H9 (cell line): ENCODE results near the gene FABP3. TPM values are rescaled to one million over a fixed set of nuclear protein-coding genes. Genes with fewer than 3 reads are reported as not detected.

Experiments
- DNase-seq: peaks from one replicate; pipeline ENCODE4 v3.0.0-alpha.2; 2017
- H2AFZ ChIP-seq: one replicate; pipeline ENCODE4 v1.6.1; 2013; ENCODE audit warnings: mild to moderate bottlenecking, low read length, control low read depth, moderate library complexity
- H2AK5ac ChIP-seq: 2 replicates; pipeline ENCODE4 v1.6.1; 2013; ENCODE audit warnings: low read length, control low read depth, mixed read lengths; ENCODE audit not compliant: insufficient read length
- H2BK120ac ChIP-seq: one replicate; pipeline ENCODE4 v1.6.1; 2013; ENCODE audit warnings: low read depth, mild to moderate bottlenecking, low read length, control low read depth, inconsistent platforms; ENCODE audit not compliant: poor library complexity, severe bottlenecking
- H2BK12ac ChIP-seq: 2 replicates; pipeline ENCODE4 v1.6.1; 2013; ENCODE audit warnings: low read length, control low read depth, mixed read lengths, low read depth; ENCODE audit not compliant: insufficient read length
- H2BK15ac ChIP-seq: 2 replicates; pipeline ENCODE4 v1.6.1; 2013; ENCODE audit warnings: low read depth, low read length, control low read depth
- H2BK20ac ChIP-seq: one replicate; pipeline ENCODE4 v1.6.1; 2013; ENCODE audit warnings: low read depth, mild to moderate bottlenecking, low read length, control low read depth, inconsistent platforms; ENCODE audit not compliant: poor library complexity, severe bottlenecking
- H2BK5ac ChIP-seq: 2 replicates; pipeline ENCODE4 v1.6.1; 2013; ENCODE audit warnings: low read length, control low read depth, mixed read lengths; ENCODE audit not compliant: insufficient read length
- H3K14ac ChIP-seq: 2 replicates; pipeline ENCODE4 v1.6.1; 2013; ENCODE audit warnings: low read length, control low read depth; ENCODE audit not compliant: insufficient read depth
- H3K18ac ChIP-seq: 2 replicates; pipeline ENCODE4 v1.6.1; 2013; ENCODE audit warnings: low read depth, mild to moderate bottlenecking, mixed read lengths, low read length, control low read depth; ENCODE audit not compliant: insufficient read length
- H3K23ac ChIP-seq: 2 replicates; pipeline ENCODE4 v1.6.1; 2013; ENCODE audit warnings: low read length, control low read depth, mixed read lengths, low read depth; ENCODE audit not compliant: insufficient read length
- H3K23me2 ChIP-seq: 2 replicates; pipeline ENCODE4 v1.6.1; 2013; ENCODE audit warnings: low read depth, mild to moderate bottlenecking, mixed read lengths, low read length, control low read depth; ENCODE audit not compliant: insufficient read length, poor library complexity, severe bottlenecking
- H3K27ac ChIP-seq: 2 replicates; pipeline ENCODE4 v1.5.1; 2013; ENCODE audit warnings: low read length, control low read depth, mixed read lengths, low read depth; ENCODE audit not compliant: insufficient read length
- H3K27me3 ChIP-seq: 2 replicates; pipeline ENCODE4 v1.6.1; 2013; ENCODE audit warnings: low read length, control low read depth, inconsistent platforms; ENCODE audit not compliant: insufficient read depth
- H3K4ac ChIP-seq: 2 replicates; pipeline ENCODE4 v1.6.1; 2013; ENCODE audit warnings: low read depth, mild to moderate bottlenecking, control low read depth, inconsistent platforms, low read length, moderate library complexity
- H3K4me1 ChIP-seq: 2 replicates; pipeline ENCODE4 v1.6.1; 2013; ENCODE audit warnings: low read length, control low read depth, inconsistent platforms; ENCODE audit not compliant: insufficient read depth
- H3K4me2 ChIP-seq: 2 replicates; pipeline ENCODE4 v1.6.1; 2013; ENCODE audit warnings: low read length, control low read depth, mixed read lengths; ENCODE audit not compliant: insufficient read length, insufficient read depth
- H3K56ac ChIP-seq: 2 replicates; pipeline ENCODE4 v1.6.1; 2013; ENCODE audit warnings: low read depth, mild to moderate bottlenecking, mixed read lengths, low read length, control low read depth; ENCODE audit not compliant: insufficient read length
- H3K79me1 ChIP-seq: 2 replicates; pipeline ENCODE4 v1.6.1; 2013; ENCODE audit warnings: low read depth, mild to moderate bottlenecking, moderate library complexity, low read length, control low read depth, inconsistent platforms; ENCODE audit not compliant: insufficient read depth, poor library complexity, severe bottlenecking
- H3K79me2 ChIP-seq: 2 replicates; pipeline ENCODE4 v1.6.1; 2013; ENCODE audit warnings: low read length, control low read depth, inconsistent platforms; ENCODE audit not compliant: insufficient read depth
- H3K9ac ChIP-seq: 2 replicates; pipeline ENCODE4 v1.6.1; 2013; ENCODE audit warnings: low read length, control low read depth, mixed read lengths; ENCODE audit not compliant: insufficient read length; ENCODE audit errors: extremely low read depth
- H3K9me3 ChIP-seq: one replicate; pipeline ENCODE4 v1.6.1; 2013; ENCODE audit warnings: low read depth, low read length, inconsistent platforms; ENCODE audit not compliant: control insufficient read depth
- H3T11ph ChIP-seq: one replicate; pipeline ENCODE4 v1.6.1; 2013; ENCODE audit warnings: mild to moderate bottlenecking, low read length, control low read depth, inconsistent platforms
- H4K20me1 ChIP-seq: one replicate; pipeline ENCODE4 v1.6.1; 2013; ENCODE audit not compliant: control insufficient read depth, insufficient read length, insufficient read depth
- H4K5ac ChIP-seq: 2 replicates; pipeline ENCODE4 v1.6.1; 2013; ENCODE audit warnings: low read depth, mild to moderate bottlenecking, mixed read lengths, low read length, control low read depth; ENCODE audit not compliant: insufficient read length
- H4K8ac ChIP-seq: replicated peaks from 2 replicates; pipeline ENCODE4 v1.6.1; 2013; ENCODE audit warnings: low read length, control low read depth, mixed read lengths, low read depth; ENCODE audit not compliant: insufficient read length
- H4K91ac ChIP-seq: 2 replicates; pipeline ENCODE4 v1.6.1; 2013; ENCODE audit warnings: low read depth, mild to moderate bottlenecking, moderate library complexity, mixed read lengths, low read length, control low read depth; ENCODE audit not compliant: insufficient read length
- H3K27ac Mint-ChIP-seq, 3 experiments: 2 replicates in 2 of 3; 3 replicates in 1 of 3; pipeline ENCODE4 v1.8.0; 2020 to 2021; ENCODE audit warnings: mixed read lengths in 3 of 3, mild to moderate bottlenecking in 1 of 3, moderate library complexity in 1 of 3
- H3K27me3 Mint-ChIP-seq: 2 replicates; pipeline ENCODE4 v1.8.0; 2021; ENCODE audit warnings: low read depth, mild to moderate bottlenecking, moderate library complexity, mixed read lengths
- H3K36me3 Mint-ChIP-seq, 3 experiments: 2 replicates in 2 of 3; 3 replicates in 1 of 3; pipeline ENCODE4 v1.8.0; 2020 to 2021; ENCODE audit warnings: low read depth in 3 of 3, mixed read lengths in 3 of 3; ENCODE audit not compliant: insufficient read depth in 1 of 3
- H3K4me1 Mint-ChIP-seq, 2 experiments: 2 replicates each; pipeline ENCODE4 v1.8.0; 2020; ENCODE audit warnings: mixed read lengths in 2 of 2
- H3K4me3 Mint-ChIP-seq, 2 experiments: 2 replicates in 1 of 2; 3 replicates in 1 of 2; pipeline ENCODE4 v1.8.0; 2020 to 2021; ENCODE audit warnings: mild to moderate bottlenecking in 2 of 2, mixed read lengths in 2 of 2, moderate library complexity in 1 of 2
- H3K9me3 Mint-ChIP-seq, 2 experiments: 2 replicates in 1 of 2; 3 replicates in 1 of 2; pipeline ENCODE4 v1.8.0; 2020; ENCODE audit warnings: mild to moderate bottlenecking in 2 of 2, mixed read lengths in 2 of 2, moderate library complexity in 1 of 2
- WGBS: extraction: QIAGEN DNeasy Blood & Tissue Kit; methylation state at CpG from one replicate; pipeline ENCODE4 v1.1.7; 2013; ENCODE audit warnings: missing lambda C conversion rate, low lambda C conversion rate, mixed read lengths; ENCODE audit not compliant: insufficient read length; ENCODE audit errors: extremely low coverage; 5-methylcytosine and 5-hydroxymethylcytosine counted together
- total RNA-seq: library from RNA; stranded (reverse); gene quantifications from 2 replicates; pipeline ENCODE4 v1.2.1, GENCODE V29; 2021
- TF ChIP-seq, protein P1 (sequence below): fragments of 200-600 bp; sonication (generic); conservative IDR thresholded peaks from 3 replicates; pipeline ENCODE4 v1.8.0; 2021; ENCODE audit warnings: antibody characterized with exemption, mild to moderate bottlenecking

The FABP3 gene
- total RNA-seq, 1 experiment from 2014 or later, result 9.0 TPM

DNA sequence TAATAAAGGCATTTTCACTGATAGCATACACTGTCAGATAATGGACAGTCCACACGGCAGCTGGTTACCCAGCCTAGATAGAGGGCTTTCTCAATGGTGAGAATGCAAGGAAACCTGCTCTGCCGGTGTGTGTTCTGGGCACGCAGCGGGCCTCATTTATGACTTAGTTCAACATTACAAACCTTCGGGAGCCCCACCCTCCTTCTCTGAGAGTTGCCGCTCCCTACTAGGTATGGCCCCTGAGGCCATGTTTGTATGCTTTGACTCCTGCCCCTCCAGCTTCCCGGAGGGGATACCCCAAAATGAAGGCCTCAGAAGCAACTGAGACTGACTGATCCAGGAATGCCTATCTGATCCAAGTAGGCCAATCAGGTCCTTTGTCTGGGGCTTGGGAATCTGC lies 17.2 kb upstream of the FABP3 start:
- H4K20me1 ChIP-seq, result no peaks in the 10 kb centered on the region
- Mint-ChIP-seq H3K36me3 (no peaks in the 10 kb centered on the region), H3K9me3 (no peaks in the 10 kb centered on the region; a peak in 3 of 5 replicates), H3K27me3 (peaks cover 15% of the 10 kb centered on the region), H3K27ac (0 out of 7 replicates have a peak overlapping the region, but pooled peaks of 1 of the 3 experiments have one; percentile 38), H3K4me3 (no peak overlapping the region), H3K4me1 (peaks cover 9 to 20% of the 10 kb centered on the region in 2 experiments)
- H4K91ac ChIP-seq, result no peak overlapping the region
- WGBS, result no CpG with 5 or more reads among the region's 7 CpGs
- TF ChIP-seq, protein P1, sequence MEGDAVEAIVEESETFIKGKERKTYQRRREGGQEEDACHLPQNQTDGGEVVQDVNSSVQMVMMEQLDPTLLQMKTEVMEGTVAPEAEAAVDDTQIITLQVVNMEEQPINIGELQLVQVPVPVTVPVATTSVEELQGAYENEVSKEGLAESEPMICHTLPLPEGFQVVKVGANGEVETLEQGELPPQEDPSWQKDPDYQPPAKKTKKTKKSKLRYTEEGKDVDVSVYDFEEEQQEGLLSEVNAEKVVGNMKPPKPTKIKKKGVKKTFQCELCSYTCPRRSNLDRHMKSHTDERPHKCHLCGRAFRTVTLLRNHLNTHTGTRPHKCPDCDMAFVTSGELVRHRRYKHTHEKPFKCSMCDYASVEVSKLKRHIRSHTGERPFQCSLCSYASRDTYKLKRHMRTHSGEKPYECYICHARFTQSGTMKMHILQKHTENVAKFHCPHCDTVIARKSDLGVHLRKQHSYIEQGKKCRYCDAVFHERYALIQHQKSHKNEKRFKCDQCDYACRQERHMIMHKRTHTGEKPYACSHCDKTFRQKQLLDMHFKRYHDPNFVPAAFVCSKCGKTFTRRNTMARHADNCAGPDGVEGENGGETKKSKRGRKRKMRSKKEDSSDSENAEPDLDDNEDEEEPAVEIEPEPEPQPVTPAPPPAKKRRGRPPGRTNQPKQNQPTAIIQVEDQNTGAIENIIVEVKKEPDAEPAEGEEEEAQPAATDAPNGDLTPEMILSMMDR, result no peak
- no peak overlapping the region for H3K23ac ChIP-seq
- H4K5ac ChIP-seq, result no peak overlapping the region
- no peak for DNase-seq
- H3K4me1 ChIP-seq, result no peaks in the 10 kb centered on the region
- H3K27ac ChIP-seq, result no peak overlapping the region
- H3K18ac ChIP-seq, result no peak overlapping the region
- no peak overlapping the region for H3T11ph ChIP-seq
- H2BK120ac ChIP-seq, result no peak overlapping the region
- H3K4me2 ChIP-seq, result no peak overlapping the region
- no peaks in the 10 kb centered on the region for H3K79me2 ChIP-seq
- H3K56ac ChIP-seq, result no peak overlapping the region
- no peak overlapping the region for H4K8ac ChIP-seq
- no peak overlapping the region for H3K4ac ChIP-seq
- H2BK20ac ChIP-seq, result no peak overlapping the region
- H3K9ac ChIP-seq, result no peak overlapping the region
- H3K79me1 ChIP-seq, result no peaks in the 10 kb centered on the region
- H2BK5ac ChIP-seq, result no peak overlapping the region
- no peak overlapping the region for H3K14ac ChIP-seq
- H3K23me2 ChIP-seq, result no peaks in the 10 kb centered on the region
- H2BK12ac ChIP-seq, result no peak overlapping the region
- no peak overlapping the region for H2BK15ac ChIP-seq
- H3K27me3 ChIP-seq, result no peaks in the 10 kb centered on the region
- no peak overlapping the region for H2AFZ ChIP-seq
- no peaks in the 10 kb centered on the region for H3K9me3 ChIP-seq
- no peak overlapping the region for H2AK5ac ChIP-seq
